SK-N-SH (cell line): ENCODE measurements around the gene IL32. TPM values are rescaled to one million over a fixed set of nuclear protein-coding genes. Genes with fewer than 3 reads are reported as not detected.

ENCODE experiments used
- CTCF ChIA-PET: fragments of 300-600, 350-600 bp; formaldehyde crosslinking; extraction: SDS; loops from one replicate; lab custom pipeline; 2021; lab: Yijun Ruan, JAX
- POLR2A ChIA-PET: fragments of 350-600 bp; sonication (Branson Sonifier 250); formaldehyde crosslinking; extraction: SDS; loops from one replicate; lab custom pipeline; 2020; ENCODE audit warnings: antibody characterized with exemption, inconsistent platforms; lab: Yijun Ruan, JAX
- DNase-seq: peaks from one replicate; pipeline ENCODE4 v3.0.0; 2012
- H2AFZ ChIP-seq: fragments of 200-600 bp; sonication (generic); 2 replicates; pipeline ENCODE4 v1.8.1; 2016; ENCODE audit warnings: antibody characterized with exemption, mild to moderate bottlenecking, low read depth
- H3F3A ChIP-seq: fragments of 200-600 bp; sonication (generic); replicated peaks from 2 replicates; pipeline ENCODE3; 2016; ENCODE audit warnings: antibody characterized with exemption, mild to moderate bottlenecking; ENCODE audit not compliant: insufficient read depth
- H3K27ac ChIP-seq, 2 experiments: fragments of 200-500 bp in 1 of 2; fragments of 200-600 bp in 1 of 2; sonication (Bioruptor generic) in 1 of 2; sonication (generic), shearing (Covaris generic) in 1 of 2; 2 replicates each; pipeline versions ENCODE4 v1.5.1 to v1.6.1; 2014 to 2016; ENCODE audit warnings: low read depth in 2 of 2, inconsistent platforms in 1 of 2, low read length in 1 of 2, mild to moderate bottlenecking in 1 of 2, mixed read lengths in 1 of 2
- H3K27me3 ChIP-seq: fragments of 200-600 bp; sonication (generic), shearing (Covaris generic); 2 replicates; pipeline ENCODE4 v1.6.1; 2016; ENCODE audit warnings: mixed run types; ENCODE audit not compliant: insufficient read depth
- H3K36me3 ChIP-seq, 2 experiments: fragments of 200-500 bp in 1 of 2; fragments of 200-600 bp in 1 of 2; sonication (Bioruptor generic) in 1 of 2; sonication (generic) in 1 of 2; replicated peaks in 1 of 2; 2 replicates each; pipeline versions ENCODE3 to v1.5.1; 2014 to 2016; ENCODE audit warnings: low read length in 1 of 2, mild to moderate bottlenecking in 1 of 2; ENCODE audit not compliant: insufficient read depth in 2 of 2, control insufficient read depth in 1 of 2
- H3K4me1 ChIP-seq, 2 experiments: fragments of 200-500 bp in 1 of 2; fragments of 200-600 bp in 1 of 2; sonication (Bioruptor generic) in 1 of 2; sonication (generic), shearing (Covaris generic) in 1 of 2; 2 replicates each; pipeline versions ENCODE4 v1.5.1 to v1.6.1; 2014 to 2016; ENCODE audit warnings: low read depth in 1 of 2, low read length in 1 of 2, mixed run types in 1 of 2; ENCODE audit not compliant: insufficient read depth in 2 of 2, control insufficient read depth in 1 of 2
- H3K4me2 ChIP-seq: fragments of 200-600 bp; sonication (generic), shearing (Covaris generic); 2 replicates; pipeline ENCODE4 v1.6.1; 2017; ENCODE audit warnings: mixed run types
- H3K4me3 ChIP-seq, 2 experiments: fragments of 200-500 bp in 1 of 2; fragments of 200-600 bp in 1 of 2; sonication (Bioruptor generic) in 1 of 2; sonication (generic), shearing (Covaris generic) in 1 of 2; 2 replicates each; pipeline versions ENCODE4 v1.5.1 to v1.8.1; 2014 to 2016; ENCODE audit warnings: low read depth in 2 of 2, inconsistent platforms in 1 of 2, low read length in 1 of 2, mild to moderate bottlenecking in 1 of 2, mixed read lengths in 1 of 2, moderate library complexity in 1 of 2
- H3K79me2 ChIP-seq: fragments of 200-600 bp; sonication (generic); 2 replicates; pipeline ENCODE4 v1.8.1; 2017; ENCODE audit warnings: mild to moderate bottlenecking; ENCODE audit not compliant: insufficient read depth
- H3K9ac ChIP-seq: fragments of 200-600 bp; sonication (generic); 2 replicates; pipeline ENCODE4 v1.6.1; 2017; ENCODE audit warnings: mixed run types
- H3K9me2 ChIP-seq: fragments of 200-600 bp; sonication (generic); 2 replicates; pipeline ENCODE4 v1.6.1; 2017; ENCODE audit warnings: mixed run types
- H3K9me3 ChIP-seq: fragments of 200-600 bp; sonication (generic); 2 replicates; pipeline ENCODE4 v1.6.1; 2017; ENCODE audit warnings: mixed run types, mild to moderate bottlenecking, moderate library complexity
- H4K20me1 ChIP-seq: fragments of 200-600 bp; sonication (generic); 2 replicates; pipeline ENCODE4 v1.6.1; 2017; ENCODE audit warnings: mild to moderate bottlenecking, mixed run types; ENCODE audit not compliant: insufficient read depth
- CHD2 ChIP-seq: fragments of 150-350 bp; IDR thresholded peaks from 2 replicates; pipeline ENCODE4 v1.6.1; 2018; ENCODE audit warnings: low read length; ENCODE audit not compliant: partially characterized antibody
- EP300 ChIP-seq, 2 experiments: IDR thresholded peaks; 2 replicates each; pipeline versions ENCODE4 v1.4.0 to v1.6.1; 2012; ENCODE audit warnings: borderline replicate concordance in 1 of 2, low read depth in 1 of 2, low read length in 1 of 2
- EZH2phosphoT487 ChIP-seq: fragments of 200-600 bp; sonication (generic); IDR thresholded peaks from 2 replicates; pipeline ENCODE4 v1.6.1; 2017; ENCODE audit warnings: low read depth, mixed run types, mild to moderate bottlenecking, antibody characterized with exemption, moderate library complexity, borderline replicate concordance
- FOSL2 ChIP-seq: IDR thresholded peaks from 2 replicates; pipeline ENCODE4 v1.4.0; 2012; ENCODE audit warnings: low read depth, mild to moderate bottlenecking, moderate library complexity, borderline replicate concordance
- FOXJ3 ChIP-seq: sonication (generic); formaldehyde crosslinking; IDR thresholded peaks from 2 replicates; pipeline ENCODE4 v1.5.1; 2020; ENCODE audit warnings: mild to moderate bottlenecking, missing genetic modification reagents
- FOXM1 ChIP-seq: IDR thresholded peaks from 2 replicates; pipeline ENCODE4 v1.4.0; 2012; ENCODE audit warnings: low read depth, mild to moderate bottlenecking
- JUND ChIP-seq: IDR thresholded peaks from 2 replicates; pipeline ENCODE4 v1.4.0; 2012
- MEF2A ChIP-seq: IDR thresholded peaks from 2 replicates; pipeline ENCODE4 v1.4.0; 2012; ENCODE audit warnings: low read depth, borderline replicate concordance
- MXI1 ChIP-seq: IDR thresholded peaks from 2 replicates; pipeline ENCODE4 v1.6.1; 2012; ENCODE audit warnings: mild to moderate bottlenecking, low read depth, low read length, improper control_type of control experiment
- NFIC ChIP-seq: IDR thresholded peaks from 2 replicates; pipeline ENCODE4 v1.4.0; 2012; ENCODE audit warnings: borderline replicate concordance
- RCOR1 ChIP-seq: fragments of 150-350 bp; IDR thresholded peaks from 2 replicates; pipeline ENCODE4 v1.6.1; 2017; ENCODE audit warnings: antibody characterized with exemption, low read length
- RFX5 ChIP-seq: IDR thresholded peaks from 2 replicates; pipeline ENCODE4 v1.6.1; 2012; ENCODE audit warnings: mild to moderate bottlenecking, improper control_type of control experiment, low read length
- SIN3A ChIP-seq: IDR thresholded peaks from 2 replicates; pipeline ENCODE4 v1.6.1; 2012; ENCODE audit warnings: low read depth, mild to moderate bottlenecking, low read length, moderate library complexity, borderline replicate concordance
- TAF1 ChIP-seq: IDR thresholded peaks from 2 replicates; pipeline ENCODE4 v1.6.1; 2012; ENCODE audit warnings: low read depth, mild to moderate bottlenecking, low read length, moderate library complexity, borderline replicate concordance
- WGBS: methylation state at CpG from one replicate; pipeline ENCODE4 v1.1.6; 2017; ENCODE audit warnings: low lambda C conversion rate; 5-methylcytosine and 5-hydroxymethylcytosine counted together
- polyA plus RNA-seq, 3 experiments: library from polyadenylated mRNA; depleted of rRNA; stranded (reverse); fragments of >200 nt; gene quantifications; 2 replicates each; pipeline ENCODE4 v1.2.3, GENCODE V29; 2012
- TF ChIP-seq, protein P1 (sequence below): fragments of 200-600 bp; sonication (generic); IDR thresholded peaks from 2 replicates; pipeline ENCODE4 v1.6.1; 2017; ENCODE audit warnings: antibody characterized with exemption, mild to moderate bottlenecking, moderate library complexity
- TF ChIP-seq, protein P2 (sequence below): IDR thresholded peaks from 2 replicates; pipeline ENCODE4 v1.4.0; 2012; ENCODE audit warnings: low read depth, borderline replicate concordance
- TF ChIP-seq, protein P3 (sequence below): fragments of 150-350 bp; IDR thresholded peaks from 2 replicates; pipeline ENCODE4 v1.6.1; 2017; ENCODE audit warnings: antibody characterized with exemption, low read length, low read depth, borderline replicate concordance
- TF ChIP-seq, protein P4 (sequence below): fragments of 150-350 bp; IDR thresholded peaks from 2 replicates; pipeline ENCODE4 v1.6.1; 2016; ENCODE audit warnings: mild to moderate bottlenecking, low read depth, low read length
- TF ChIP-seq, protein P5 (sequence below): IDR thresholded peaks from 2 replicates; pipeline ENCODE4; 2012

IL32 gene
- polyA plus RNA-seq, 1 of the 3 experiments (the other 2 are of a cell fraction), result 26.4 TPM

DNA sequence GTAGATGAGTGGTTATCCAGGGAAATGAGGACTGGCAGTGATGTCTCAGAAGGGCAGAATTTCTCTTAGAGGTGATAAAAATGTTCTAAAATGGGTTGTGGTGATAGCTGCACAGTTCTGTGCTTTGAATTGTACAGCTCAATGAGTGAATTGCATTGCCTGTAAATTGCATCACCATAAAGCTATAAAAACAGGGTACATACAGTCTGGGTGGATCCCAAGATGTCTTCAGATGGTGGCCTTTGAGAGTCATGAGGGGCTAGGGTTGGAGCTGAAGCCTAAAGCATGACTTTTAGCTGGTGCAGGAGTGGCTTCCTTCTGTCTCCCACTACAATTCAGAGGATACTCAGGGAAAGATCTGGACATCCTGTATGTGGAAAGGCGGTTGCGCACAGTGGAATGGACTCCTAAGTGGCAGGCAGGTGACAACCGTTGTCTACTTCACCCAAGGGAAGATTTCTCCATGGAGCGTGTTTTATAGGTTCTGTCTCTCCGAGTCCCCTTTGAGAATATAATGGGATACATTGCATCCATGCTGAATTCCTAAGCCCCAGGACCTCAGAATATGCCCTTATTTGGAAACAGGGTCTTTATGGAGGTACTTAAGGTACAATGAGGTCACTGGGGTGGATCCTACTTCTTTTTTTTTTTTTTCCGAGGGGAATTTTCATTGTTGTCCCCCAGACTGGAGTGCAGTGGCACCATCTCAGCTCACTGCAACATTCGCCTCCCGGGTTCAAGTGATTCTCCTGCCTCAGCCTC, 1.6 kb upstream of the IL32 start:
- no peaks in the 10 kb centered on the region for H4K20me1 ChIP-seq

More for the DNA sequence above, 1.6 kb upstream of the IL32 start:
- H3K36me3 ChIP-seq, result no peaks in the 10 kb centered on the region
- no peak overlapping the region for H2AFZ ChIP-seq
- no peak overlapping the region for H3K9ac ChIP-seq
- TF ChIP-seq NFIC (no peak), CHD2 (no peak), FOXJ3 (CRISPR knock-in tag) (no peak), TAF1 (no peak), RCOR1 (no peak), EZH2phosphoT487 (no peak), RFX5 (no peak), MXI1 (no peak), SIN3A (no peak), FOXM1 (no peak), FOSL2 (no peak), MEF2A (no peak), EP300 (IDR thresholded peaks at IDR 0.05; ENCODE audit: borderline replicate concordance in 1 of 2, low read depth in 1 of 2, low read length in 1 of 2) (no peak), JUND (no peak)
- TF ChIP-seq, protein P1, sequence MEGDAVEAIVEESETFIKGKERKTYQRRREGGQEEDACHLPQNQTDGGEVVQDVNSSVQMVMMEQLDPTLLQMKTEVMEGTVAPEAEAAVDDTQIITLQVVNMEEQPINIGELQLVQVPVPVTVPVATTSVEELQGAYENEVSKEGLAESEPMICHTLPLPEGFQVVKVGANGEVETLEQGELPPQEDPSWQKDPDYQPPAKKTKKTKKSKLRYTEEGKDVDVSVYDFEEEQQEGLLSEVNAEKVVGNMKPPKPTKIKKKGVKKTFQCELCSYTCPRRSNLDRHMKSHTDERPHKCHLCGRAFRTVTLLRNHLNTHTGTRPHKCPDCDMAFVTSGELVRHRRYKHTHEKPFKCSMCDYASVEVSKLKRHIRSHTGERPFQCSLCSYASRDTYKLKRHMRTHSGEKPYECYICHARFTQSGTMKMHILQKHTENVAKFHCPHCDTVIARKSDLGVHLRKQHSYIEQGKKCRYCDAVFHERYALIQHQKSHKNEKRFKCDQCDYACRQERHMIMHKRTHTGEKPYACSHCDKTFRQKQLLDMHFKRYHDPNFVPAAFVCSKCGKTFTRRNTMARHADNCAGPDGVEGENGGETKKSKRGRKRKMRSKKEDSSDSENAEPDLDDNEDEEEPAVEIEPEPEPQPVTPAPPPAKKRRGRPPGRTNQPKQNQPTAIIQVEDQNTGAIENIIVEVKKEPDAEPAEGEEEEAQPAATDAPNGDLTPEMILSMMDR, result no peak
- TF ChIP-seq, protein P2, sequence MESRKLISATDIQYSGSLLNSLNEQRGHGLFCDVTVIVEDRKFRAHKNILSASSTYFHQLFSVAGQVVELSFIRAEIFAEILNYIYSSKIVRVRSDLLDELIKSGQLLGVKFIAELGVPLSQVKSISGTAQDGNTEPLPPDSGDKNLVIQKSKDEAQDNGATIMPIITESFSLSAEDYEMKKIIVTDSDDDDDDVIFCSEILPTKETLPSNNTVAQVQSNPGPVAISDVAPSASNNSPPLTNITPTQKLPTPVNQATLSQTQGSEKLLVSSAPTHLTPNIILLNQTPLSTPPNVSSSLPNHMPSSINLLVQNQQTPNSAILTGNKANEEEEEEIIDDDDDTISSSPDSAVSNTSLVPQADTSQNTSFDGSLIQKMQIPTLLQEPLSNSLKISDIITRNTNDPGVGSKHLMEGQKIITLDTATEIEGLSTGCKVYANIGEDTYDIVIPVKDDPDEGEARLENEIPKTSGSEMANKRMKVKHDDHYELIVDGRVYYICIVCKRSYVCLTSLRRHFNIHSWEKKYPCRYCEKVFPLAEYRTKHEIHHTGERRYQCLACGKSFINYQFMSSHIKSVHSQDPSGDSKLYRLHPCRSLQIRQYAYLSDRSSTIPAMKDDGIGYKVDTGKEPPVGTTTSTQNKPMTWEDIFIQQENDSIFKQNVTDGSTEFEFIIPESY, result no peak
- TF ChIP-seq, protein P3, sequence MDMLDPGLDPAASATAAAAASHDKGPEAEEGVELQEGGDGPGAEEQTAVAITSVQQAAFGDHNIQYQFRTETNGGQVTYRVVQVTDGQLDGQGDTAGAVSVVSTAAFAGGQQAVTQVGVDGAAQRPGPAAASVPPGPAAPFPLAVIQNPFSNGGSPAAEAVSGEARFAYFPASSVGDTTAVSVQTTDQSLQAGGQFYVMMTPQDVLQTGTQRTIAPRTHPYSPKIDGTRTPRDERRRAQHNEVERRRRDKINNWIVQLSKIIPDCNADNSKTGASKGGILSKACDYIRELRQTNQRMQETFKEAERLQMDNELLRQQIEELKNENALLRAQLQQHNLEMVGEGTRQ, result no peak
- TF ChIP-seq, protein P4, sequence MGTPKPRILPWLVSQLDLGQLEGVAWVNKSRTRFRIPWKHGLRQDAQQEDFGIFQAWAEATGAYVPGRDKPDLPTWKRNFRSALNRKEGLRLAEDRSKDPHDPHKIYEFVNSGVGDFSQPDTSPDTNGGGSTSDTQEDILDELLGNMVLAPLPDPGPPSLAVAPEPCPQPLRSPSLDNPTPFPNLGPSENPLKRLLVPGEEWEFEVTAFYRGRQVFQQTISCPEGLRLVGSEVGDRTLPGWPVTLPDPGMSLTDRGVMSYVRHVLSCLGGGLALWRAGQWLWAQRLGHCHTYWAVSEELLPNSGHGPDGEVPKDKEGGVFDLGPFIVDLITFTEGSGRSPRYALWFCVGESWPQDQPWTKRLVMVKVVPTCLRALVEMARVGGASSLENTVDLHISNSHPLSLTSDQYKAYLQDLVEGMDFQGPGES, result no peak
- TF ChIP-seq, protein P5, sequence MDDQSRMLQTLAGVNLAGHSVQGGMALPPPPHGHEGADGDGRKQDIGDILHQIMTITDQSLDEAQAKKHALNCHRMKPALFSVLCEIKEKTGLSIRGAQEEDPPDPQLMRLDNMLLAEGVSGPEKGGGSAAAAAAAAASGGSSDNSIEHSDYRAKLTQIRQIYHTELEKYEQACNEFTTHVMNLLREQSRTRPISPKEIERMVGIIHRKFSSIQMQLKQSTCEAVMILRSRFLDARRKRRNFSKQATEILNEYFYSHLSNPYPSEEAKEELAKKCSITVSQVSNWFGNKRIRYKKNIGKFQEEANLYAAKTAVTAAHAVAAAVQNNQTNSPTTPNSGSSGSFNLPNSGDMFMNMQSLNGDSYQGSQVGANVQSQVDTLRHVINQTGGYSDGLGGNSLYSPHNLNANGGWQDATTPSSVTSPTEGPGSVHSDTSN, result no peak
- H3K79me2 ChIP-seq, result no peaks in the 10 kb centered on the region
- POLR2A ChIA-PET, result no interaction called here
- no peaks in the 10 kb centered on the region for H3F3A ChIP-seq
- DNase-seq, result no peak
- H3K27ac ChIP-seq, result no peak overlapping the region
- CTCF ChIA-PET, result interaction anchor here (0.9 to 3.9 kb wide), 4 partner anchors 25 to 34 kb away, joined by 3 to 26 read pairs (median 3); no protein-coding TSS in a partner anchor
- peaks cover 0 to 7% of the 10 kb centered on the region in 2 experiments; a peak in 1 of 4 replicates for H3K4me1 ChIP-seq
- no peaks in the 10 kb centered on the region for H3K9me3 ChIP-seq
- no peaks in the 10 kb centered on the region for H3K27me3 ChIP-seq
- 93% methylated on average over 8 of the region's 8 CpGs for WGBS
- H3K9me2 ChIP-seq, result no peaks in the 10 kb centered on the region
- no peak overlapping the region for H3K4me2 ChIP-seq
- no peak overlapping the region for H3K4me3 ChIP-seq
